K562 (cell line): Measurements from ENCODE around the gene FAM209A. TPM values are rescaled to one million over a fixed set of nuclear protein-coding genes. Genes with fewer than 3 reads are reported as not detected.

Source experiments
- ATAC-seq: fragments of 200-7000 bp; cut with Tn5 transposase; 3 replicates; pipeline ENCODE4 v1.9.1; 2020; ENCODE audit warnings: moderate library complexity
- BruUV-seq: library from RNA; stranded (reverse); fragments of 400-500 nt; replicated peaks from 2 replicates; lab custom pipeline; 2021; lab: Mats Ljungman, UMichigan
- CTCF ChIA-PET: fragments of 300-600 bp; formaldehyde crosslinking; extraction: SDS; loops from one replicate; lab custom pipeline; 2021; ENCODE audit warnings: low intra/inter-chr PET ratio; lab: Yijun Ruan, JAX
- POLR2A ChIA-PET: fragments of 300-600, 350-650 bp; sonication (Branson Sonifier 250); formaldehyde crosslinking; extraction: SDS; loops from one replicate; lab custom pipeline; 2021; ENCODE audit warnings: antibody characterized with exemption, inconsistent platforms; lab: Yijun Ruan, JAX
- DNase-seq, 4 experiments: peaks; one replicate each; pipeline versions ENCODE4 v3.0.0 to v3.0.0-alpha.2; 2011 to 2018; ENCODE audit warnings: low spot score in 3 of 4, mixed read lengths in 3 of 4; ENCODE audit errors: extremely low read depth in 1 of 4
- FAIRE-seq: peaks from 2 replicates; lab custom pipeline; 2011; peaks lifted over from hg19 to GRCh38; lab: Jason Lieb, UNC
- H2AFZ ChIP-seq: 2 replicates; pipeline ENCODE4 v1.6.0; 2011; ENCODE audit warnings: low read depth, low read length, control low read depth, inconsistent platforms
- H3K27ac ChIP-seq: fragments of 200-600 bp; 3 replicates; pipeline ENCODE4 v1.8.0; 2011; ENCODE audit warnings: low read depth, mild to moderate bottlenecking, control low read depth, inconsistent platforms, low read length, moderate library complexity, mixed read lengths; ENCODE audit errors: extremely low read depth
- H3K27me3 ChIP-seq, 2 experiments: fragments of 300-600 bp in 1 of 2; 2 replicates in 1 of 2; 3 replicates in 1 of 2; pipeline versions ENCODE4 v1.6.0 to v1.8.0; 2011; ENCODE audit warnings: inconsistent platforms in 2 of 2, low read length in 2 of 2, mild to moderate bottlenecking in 1 of 2, mixed read lengths in 1 of 2, moderate library complexity in 1 of 2; ENCODE audit not compliant: control insufficient read depth in 2 of 2, insufficient read depth in 2 of 2
- H3K36me3 ChIP-seq: fragments of 300-600 bp; 3 replicates; pipeline ENCODE4 v1.8.0; 2011; ENCODE audit warnings: mild to moderate bottlenecking, low read length, inconsistent platforms; ENCODE audit not compliant: control insufficient read depth, insufficient read depth
- H3K4me1 ChIP-seq, 2 experiments: fragments of 200-600 bp in 1 of 2; replicated peaks in 1 of 2; 2 replicates in 1 of 2; 3 replicates in 1 of 2; pipeline versions ENCODE4 v1.5.1 to v1.8.0; 2011; ENCODE audit warnings: inconsistent platforms in 2 of 2, low read length in 2 of 2, mild to moderate bottlenecking in 1 of 2, mixed read lengths in 1 of 2, moderate library complexity in 1 of 2; ENCODE audit not compliant: control insufficient read depth in 2 of 2, insufficient read depth in 2 of 2
- H3K4me2 ChIP-seq: 2 replicates; pipeline ENCODE4 v1.6.1; 2011; ENCODE audit warnings: low read length, control low read depth, inconsistent platforms, mixed read lengths; ENCODE audit not compliant: insufficient read depth
- H3K4me3 ChIP-seq: fragments of 200-600 bp; sonication (generic), shearing (Covaris generic); 2 replicates; pipeline ENCODE4 v1.5.1; 2016; ENCODE audit warnings: control low read depth, inconsistent platforms
- H3K79me2 ChIP-seq: fragments of 200-600 bp; 3 replicates; pipeline ENCODE4 v1.8.0; 2011; ENCODE audit warnings: low read length, inconsistent platforms; ENCODE audit not compliant: control insufficient read depth, insufficient read depth
- H3K9ac ChIP-seq, 2 experiments: 2 replicates each; pipeline versions ENCODE4 v1.6.0 to v1.6.1; 2011; ENCODE audit warnings: low read depth in 2 of 2, low read length in 2 of 2, control low read depth in 1 of 2, inconsistent platforms in 1 of 2, mild to moderate bottlenecking in 1 of 2, mixed read lengths in 1 of 2; ENCODE audit not compliant: insufficient read depth in 1 of 2
- H3K9me1 ChIP-seq: one replicate; pipeline ENCODE4 v1.6.0; 2011; ENCODE audit warnings: inconsistent platforms, mild to moderate bottlenecking, low read length, moderate library complexity; ENCODE audit not compliant: control insufficient read depth, insufficient read depth
- H3K9me3 ChIP-seq: replicated peaks from 2 replicates; pipeline ENCODE4 v1.5.1; 2011; ENCODE audit warnings: low read depth, low read length, inconsistent platforms; ENCODE audit not compliant: control insufficient read depth, insufficient read depth
- H4K20me1 ChIP-seq: replicated peaks from 2 replicates; pipeline ENCODE4 v1.6.1; 2011; ENCODE audit warnings: low read length, inconsistent platforms, mixed read lengths; ENCODE audit not compliant: control insufficient read depth, insufficient read depth
- AFF1 ChIP-seq, 2 experiments: fragments of 450-650 bp; IDR thresholded peaks; 2 replicates each; pipeline ENCODE4 v1.6.1; 2018; ENCODE audit warnings: mild to moderate bottlenecking in 2 of 2, low read depth in 1 of 2; ENCODE audit not compliant: partially characterized antibody in 2 of 2
- COPS2 ChIP-seq: fragments of 450-650 bp; conservative IDR thresholded peaks from 2 replicates; pipeline ENCODE4 v1.6.1; 2016; ENCODE audit warnings: mild to moderate bottlenecking, moderate library complexity
- DDX20 ChIP-seq: fragments of 450-650 bp; IDR thresholded peaks from 2 replicates; pipeline ENCODE4 v1.6.1; 2016; ENCODE audit warnings: missing genetic modification characterization, low read depth, mild to moderate bottlenecking, missing compliant biosample characterization, moderate library complexity
- HIVEP1 ChIP-seq: fragments of 250-450 bp; sonication (Bioruptor Pico); IDR thresholded peaks from 2 replicates; pipeline ENCODE4 v1.4.0; 2020; ENCODE audit warnings: mild to moderate bottlenecking
- NFE2 ChIP-seq: IDR thresholded peaks from 2 replicates; pipeline ENCODE4 v1.6.1; 2014; ENCODE audit warnings: antibody characterized with exemption, low read depth
- NONO ChIP-seq, 2 experiments: fragments of 200-400 bp in 1 of 2; fragments of 450-650 bp in 1 of 2; formaldehyde crosslinking in 1 of 2; IDR thresholded peaks; 2 replicates each; pipeline ENCODE4 v1.6.1; 2017; ENCODE audit warnings: low read depth in 2 of 2, mild to moderate bottlenecking in 2 of 2, moderate library complexity in 2 of 2, low read length in 1 of 2
- PCBP1 ChIP-seq: fragments of 200-400 bp; formaldehyde crosslinking; IDR thresholded peaks from 2 replicates; pipeline ENCODE4 v1.6.1; 2018; ENCODE audit warnings: mild to moderate bottlenecking, low read depth, low read length; ENCODE audit not compliant: poor library complexity, severe bottlenecking
- SMAD2 ChIP-seq: fragments of 150-350 bp; IDR thresholded peaks from 2 replicates; pipeline ENCODE4 v1.6.1; 2014; ENCODE audit warnings: low read depth, mild to moderate bottlenecking, low read length
- ZNF146 ChIP-seq: IDR thresholded peaks from one replicate; pipeline ENCODE4 v1.6.1; 2018; ENCODE audit warnings: missing compliant biosample characterization; ENCODE audit not compliant: unreplicated experiment
- ZNF184 ChIP-seq: sonication (generic); formaldehyde crosslinking; IDR thresholded peaks from 2 replicates; pipeline ENCODE4 v1.5.0; 2020; ENCODE audit warnings: missing genetic modification reagents
- ZNF431 ChIP-seq: sonication (generic); formaldehyde crosslinking; IDR thresholded peaks from 2 replicates; pipeline ENCODE4 v1.8.0; 2022; ENCODE audit warnings: mild to moderate bottlenecking, missing genetic modification reagents
- ZNF444 ChIP-seq: fragments of 250-450 bp; sonication (Bioruptor Pico); IDR thresholded peaks from 2 replicates; pipeline ENCODE4 v1.4.0; 2020; ENCODE audit warnings: mild to moderate bottlenecking, moderate library complexity
- ZNF609 ChIP-seq: sonication (generic); formaldehyde crosslinking; IDR thresholded peaks from 2 replicates; pipeline ENCODE4 v1.8.1; 2023; ENCODE audit warnings: missing genetic modification reagents, mild to moderate bottlenecking, borderline replicate concordance
- WGBS: fragments of 100-300 bp; shearing (Covaris generic); methylation state at CpG from one replicate; pipeline ENCODE4 v1.1.6; 2016; ENCODE audit warnings: low coverage, mixed read lengths; ENCODE audit not compliant: insufficient coverage; ENCODE audit errors: missing lambda C conversion rate; 5-methylcytosine and 5-hydroxymethylcytosine counted together
- in situ Hi-C: fragments of 300-500 bp; cut with MboI; formaldehyde crosslinking; loops from 4 replicates; pipeline ENCODE4 v1.15.0; 2018; ENCODE audit warnings: inconsistent platforms, mixed read lengths
- intact Hi-C: fragments of 100-400 bp; cut with micrococcal nuclease; formaldehyde crosslinking; loops from 2 replicates; pipeline ENCODE4 v1.14.2; 2022
- polyA plus RNA-seq, 8 experiments: library from polyadenylated mRNA; depleted of rRNA in 4 of 8; stranded (reverse) in 5 of 8; unstranded in 3 of 8; fragments of >200 nt; fragmentation: Nextera tagmentation in 2 of 8; fragmentation: Illumina TruSeq in 1 of 8; extraction: Ambion mirVana in 2 of 8; extraction: Trizol in 1 of 8; gene quantifications; 2 replicates each; pipeline versions ENCODE4 v1.2.1 to v1.2.3, GENCODE V29; 2011 to 2014; ENCODE audit warnings: inconsistent platforms in 1 of 8, missing spikeins in 1 of 8
- total RNA-seq, 7 experiments: library from RNA; depleted of rRNA in 6 of 7; stranded (reverse); fragments of >200 nt in 6 of 7; fragmentation: Illumina TruSeq in 2 of 7; extraction: Trizol in 2 of 7; gene quantifications; 2 replicates each; pipeline versions ENCODE4 v1.2.1 to v1.2.3, GENCODE V29; 2011 to 2021; ENCODE audit warnings: low replicate concordance in 1 of 7

The FAM209A gene
- total and polyA plus RNA-seq, 9 of the 15 experiments (the other 6 are each of a cell fraction or from before 2014, with no cell fraction given), result 0.08 to 0.15 (median 0.11) TPM; not detected in 6

- no peak for DNase-seq
- WGBS, result 2% methylated on average over 8 of the region's 8 CpGs
- intact Hi-C loops (loop anchor here (5.0 to 10.0 kb wide), 2 partner anchors 494 to 792 kb away; no protein-coding TSS in a partner anchor), in situ Hi-C loops (no loop called here)
- FAIRE-seq, result no peak
- Histone ChIP-seq H3K4me3 (no peak overlapping the region), H3K79me2 (no peaks in the 10 kb centered on the region), H3K4me1 (peaks cover 0 to 6% of the 10 kb centered on the region in 2 experiments; a peak in 1 of 5 replicates), H3K9ac (no peak overlapping the region), H3K9me1 (no peaks in the 10 kb centered on the region), H3K36me3 (no peaks in the 10 kb centered on the region), H3K4me2 (no peak overlapping the region), H3K9me3 (no peaks in the 10 kb centered on the region), H2AFZ (no peak overlapping the region), H3K27ac (no peak overlapping the region), H4K20me1 (no peaks in the 10 kb centered on the region), H3K27me3 (peaks cover 8 to 21% of the 10 kb centered on the region in 2 experiments; a peak in 4 of 5 replicates)
- BruUV-seq, result no TSS peak
- ChIA-PET POLR2A (no interaction called here), CTCF (no interaction called here)
- ATAC-seq, result no peak
- TF ChIP-seq SMAD2 (no peak), DDX20 (tag) (no peak), ZNF609 (no peak), ZNF444 (CRISPR knock-in tag) (no peak), PCBP1 (no peak), ZNF146 (CRISPR knock-in tag) (no peak), AFF1 (IDR thresholded peaks at IDR 0.05; ENCODE audit: low read depth in 1 of 2, partially characterized antibody in 2 of 2) (no peak), NFE2 (no peak), ZNF184 (CRISPR knock-in tag) (no peak), COPS2 (no peak), HIVEP1 (CRISPR knock-in tag) (no peak), NONO (IDR thresholded peaks at IDR 0.05; ENCODE audit: low read depth in 2 of 2, low read length in 1 of 2) (no peak), ZNF431 (CRISPR knock-in tag) (no peak)
These were observed 28.5 kb downstream of the FAM209A start for GRCh38 chr20:56552911-56553629.
